KOPT-K1 (cell line): ENCODE measurements around the gene SLC24A4.

Source experiments
- H3K27ac ChIP-seq: fragments of 200-600 bp; sonication (generic); 2 replicates; pipeline ENCODE4 v1.5.1; 2016; ENCODE audit warnings: antibody characterized with exemption, mild to moderate bottlenecking, low read depth, low read length; ENCODE audit not compliant: poor library complexity, severe bottlenecking
- H3K36me3 ChIP-seq: fragments of 200-600 bp; sonication (generic); 2 replicates; pipeline ENCODE4 v1.5.1; 2017; ENCODE audit warnings: antibody characterized with exemption, mild to moderate bottlenecking, low read length, moderate library complexity; ENCODE audit not compliant: insufficient read depth
- H3K9me3 ChIP-seq: fragments of 200-600 bp; sonication (generic); 2 replicates; pipeline ENCODE4 v1.5.1; 2017; ENCODE audit warnings: antibody characterized with exemption, low read length, mild to moderate bottlenecking; ENCODE audit not compliant: insufficient read depth, poor library complexity, severe bottlenecking

Gene SLC24A4

DNA sequence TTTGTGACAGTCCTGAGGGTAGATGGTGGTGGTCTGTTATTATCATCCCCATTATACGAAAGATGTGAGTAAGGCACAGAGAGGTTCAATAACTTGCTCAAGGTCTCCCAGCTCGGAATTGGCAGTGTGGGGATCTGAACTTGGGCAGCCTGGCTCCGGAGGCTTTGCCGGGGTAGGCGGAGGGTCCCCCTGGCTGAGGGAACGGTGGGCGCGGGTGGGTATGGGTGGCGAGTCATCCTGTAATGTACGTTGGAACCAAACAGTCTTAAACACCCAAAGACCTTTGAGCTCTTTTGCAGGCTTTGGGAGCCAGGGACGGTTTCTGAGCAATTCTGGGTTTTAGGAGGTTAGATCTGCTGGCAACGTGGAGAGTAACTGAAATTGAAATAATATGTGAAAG lies 16.5 kb downstream of the SLC24A4 start:
- H3K9me3 ChIP-seq = no peaks in the 10 kb centered on the region
- no peak overlapping the region for H3K27ac ChIP-seq
- H3K36me3 ChIP-seq = no peaks in the 10 kb centered on the region

DNA sequence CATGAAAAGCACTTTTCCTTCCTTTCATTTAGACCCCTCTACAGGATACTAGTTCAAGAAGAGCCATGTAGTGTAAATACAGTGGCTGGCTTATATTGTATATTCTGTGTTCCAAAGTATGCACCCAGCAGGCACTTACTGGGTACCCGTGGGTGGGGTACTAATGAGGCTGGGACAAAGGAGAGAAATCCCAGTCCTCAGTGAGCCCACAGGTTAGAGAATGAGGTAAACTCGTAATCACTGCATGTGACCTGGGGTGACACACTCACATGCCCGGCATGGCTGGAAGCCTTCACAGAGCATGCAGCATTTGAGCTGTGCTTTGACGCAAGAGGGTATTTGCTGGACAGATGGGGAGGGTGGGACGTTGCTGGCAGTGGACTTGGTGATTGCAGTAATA lies 17.1 kb downstream of the SLC24A4 start:
- Histone ChIP-seq H3K9me3 (no peaks in the 10 kb centered on the region), H3K27ac (no peak overlapping the region), H3K36me3 (no peaks in the 10 kb centered on the region)

DNA sequence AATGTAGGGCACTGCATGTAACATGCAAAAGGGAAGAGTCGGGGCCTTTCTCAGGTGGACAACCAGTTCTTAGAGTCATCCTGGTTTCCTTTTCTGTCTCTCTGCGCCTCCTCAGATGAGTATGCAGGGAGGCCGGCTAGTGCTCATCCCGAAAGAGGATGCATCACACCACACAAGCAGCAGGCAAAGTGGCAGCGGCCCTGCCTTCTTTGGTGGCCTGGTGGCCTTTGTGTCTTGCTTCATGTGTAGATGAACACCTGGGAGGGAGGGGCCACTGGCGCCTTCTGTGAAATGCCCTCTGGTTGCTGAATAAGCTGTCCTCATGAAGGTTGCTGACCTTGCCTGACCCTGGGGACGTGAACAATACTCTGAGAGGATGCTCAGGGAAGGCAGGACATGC lies 18.0 kb downstream of the SLC24A4 start:
- Histone ChIP-seq H3K9me3 (no peaks in the 10 kb centered on the region), H3K36me3 (no peaks in the 10 kb centered on the region), H3K27ac (no peak overlapping the region)

DNA sequence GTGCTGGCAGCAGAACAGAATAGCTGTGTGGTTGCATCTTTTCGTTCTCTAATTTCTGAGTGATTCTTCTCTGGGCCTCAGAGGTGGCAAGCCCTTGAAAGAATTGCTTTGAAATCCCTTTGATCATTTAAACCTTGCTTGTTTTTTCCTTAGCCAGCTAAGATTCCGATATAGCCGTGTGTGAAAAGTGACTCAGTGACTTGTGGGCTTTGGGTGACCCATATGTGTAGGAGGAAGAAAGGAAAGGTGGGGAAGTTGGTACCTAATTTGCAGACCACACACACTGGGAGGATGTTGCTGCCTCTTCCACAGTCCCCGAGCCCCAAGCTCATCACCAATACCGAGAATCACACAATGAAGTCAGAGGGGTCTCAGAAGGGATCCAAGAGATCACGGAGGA lies 18.8 kb downstream of the SLC24A4 start:
- no peaks in the 10 kb centered on the region for H3K36me3 ChIP-seq
- H3K27ac ChIP-seq = no peak overlapping the region

DNA sequence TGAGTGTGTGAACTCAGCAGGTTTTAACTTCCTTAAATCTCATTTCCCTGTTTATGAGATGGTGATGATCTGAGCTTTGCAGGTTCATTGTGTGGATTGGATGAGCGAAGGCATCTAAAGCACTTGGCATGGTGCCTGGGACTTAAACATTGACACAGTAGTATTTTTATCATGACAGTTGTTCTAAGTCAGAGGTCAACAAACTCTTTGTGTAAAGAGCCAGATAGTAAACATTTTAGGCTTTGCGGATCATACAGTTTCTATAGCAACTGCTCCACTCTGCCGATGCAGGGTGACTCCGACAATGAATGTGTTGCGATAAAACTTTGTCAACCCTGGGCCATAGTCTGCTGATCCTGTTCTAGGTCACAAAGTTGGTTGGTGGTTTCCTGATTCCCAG lies 25.2 kb downstream of the SLC24A4 start:
- Histone ChIP-seq H3K27ac (no peak overlapping the region), H3K9me3 (no peaks in the 10 kb centered on the region), H3K36me3 (no peaks in the 10 kb centered on the region)

More for the DNA sequence above, 18.8 kb downstream of the SLC24A4 start:
- H3K9me3 ChIP-seq = no peaks in the 10 kb centered on the region

DNA sequence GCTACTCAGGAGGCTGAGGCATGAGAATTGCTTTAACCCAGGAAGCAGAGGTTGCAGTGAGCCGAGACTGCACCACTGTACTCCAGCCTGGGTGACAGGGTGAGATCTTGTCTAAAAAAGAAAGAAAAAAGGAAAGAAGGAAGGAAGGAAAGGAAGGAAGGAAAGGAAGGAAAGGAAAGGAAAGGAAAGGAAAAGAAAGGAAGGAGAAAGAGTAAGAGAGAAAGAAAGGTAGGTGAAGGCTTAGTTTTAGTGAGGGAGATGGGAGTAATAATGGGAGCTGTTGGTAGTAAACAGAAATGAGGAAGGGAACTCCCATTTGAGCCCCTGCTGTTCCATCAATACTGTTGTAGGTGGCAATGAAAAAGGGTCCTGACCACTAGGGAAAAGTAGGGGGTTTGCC lies 28.8 kb downstream of the SLC24A4 start:
- Histone ChIP-seq H3K27ac (no peak overlapping the region), H3K9me3 (no peaks in the 10 kb centered on the region), H3K36me3 (no peaks in the 10 kb centered on the region)

DNA sequence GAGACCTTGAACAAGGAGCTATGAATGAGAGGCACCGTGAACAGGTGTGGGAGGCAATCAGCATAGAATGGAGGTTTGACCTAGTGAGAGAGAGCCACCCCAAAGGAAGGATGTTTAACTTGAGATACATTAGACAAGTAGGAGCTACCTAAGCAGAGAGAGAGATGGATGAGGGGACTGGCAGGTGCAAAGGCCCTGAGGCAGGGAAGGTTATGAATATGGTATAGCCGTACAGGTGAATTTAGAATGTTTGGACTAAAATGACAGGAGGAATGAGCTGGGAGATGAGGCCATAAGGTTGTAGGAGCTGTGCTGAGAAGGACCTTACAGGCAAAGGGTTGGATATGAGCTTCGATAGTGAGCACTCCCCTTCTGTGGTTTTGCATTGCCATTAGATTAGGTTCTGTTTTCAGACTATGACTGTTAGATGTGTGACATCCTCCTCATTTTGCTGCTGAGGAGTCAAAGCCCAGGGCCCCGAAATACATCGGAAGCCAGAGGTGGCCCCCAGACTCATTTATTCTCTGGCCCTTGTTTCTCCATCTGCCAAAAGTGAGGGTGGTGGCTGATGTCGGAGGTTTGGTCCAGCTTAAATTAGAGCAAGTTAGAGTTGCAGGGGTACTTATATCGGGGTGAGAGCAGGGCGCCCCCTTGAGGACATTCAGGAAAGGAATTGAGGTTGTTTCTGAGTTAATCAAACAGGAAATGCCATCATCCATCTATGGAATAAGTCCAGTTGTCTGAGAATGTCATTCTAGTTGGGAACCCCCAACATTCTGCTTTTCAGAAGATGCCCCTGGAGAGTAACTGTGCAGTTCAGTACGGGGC lies 29.4 kb downstream of the SLC24A4 start:
- Histone ChIP-seq H3K36me3 (no peaks in the 10 kb centered on the region), H3K9me3 (no peaks in the 10 kb centered on the region), H3K27ac (no peak overlapping the region)

DNA sequence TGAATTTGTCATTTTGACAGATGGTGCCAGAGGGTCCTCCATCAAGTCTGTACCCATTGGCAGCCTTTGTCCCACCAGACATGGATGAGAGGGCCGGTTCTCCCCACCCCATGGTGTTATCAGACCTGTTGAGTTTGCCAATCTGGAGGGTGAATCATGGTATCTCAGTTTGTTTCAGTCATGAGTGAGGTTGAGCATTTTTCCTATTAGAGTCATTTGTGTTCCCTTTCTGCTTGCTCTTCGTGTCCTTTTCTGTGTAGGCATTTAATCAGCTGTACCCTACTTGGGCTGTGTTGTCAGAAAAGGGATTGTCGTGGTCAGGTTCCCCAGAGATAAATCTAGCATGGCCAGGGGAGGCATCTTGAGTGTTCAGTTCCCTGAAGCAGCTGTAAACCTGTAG lies 30.5 kb downstream of the SLC24A4 start:
- no peaks in the 10 kb centered on the region for H3K36me3 ChIP-seq
- no peak overlapping the region for H3K27ac ChIP-seq
- H3K9me3 ChIP-seq = no peaks in the 10 kb centered on the region

DNA sequence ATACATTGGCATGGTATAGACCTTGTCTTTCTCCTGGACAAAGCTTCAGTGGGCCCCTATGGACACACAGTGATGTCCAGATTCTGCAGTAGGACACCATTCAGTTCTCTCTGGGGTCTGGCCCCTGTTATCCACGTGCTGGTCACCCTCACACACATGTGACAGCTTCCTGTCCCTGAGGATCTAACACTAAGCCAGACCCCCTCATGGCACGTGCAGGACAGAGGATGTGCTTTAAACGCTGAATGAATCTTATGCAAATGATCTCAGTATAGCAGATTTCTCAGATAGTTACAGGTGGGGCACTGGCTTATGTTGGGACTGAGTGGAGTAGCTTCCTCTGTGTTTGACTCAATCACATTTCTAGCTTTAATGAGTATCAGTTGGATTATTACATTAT lies 33.7 kb downstream of the SLC24A4 start:
- Histone ChIP-seq H3K27ac (no peak overlapping the region), H3K9me3 (no peaks in the 10 kb centered on the region), H3K36me3 (no peaks in the 10 kb centered on the region)

DNA sequence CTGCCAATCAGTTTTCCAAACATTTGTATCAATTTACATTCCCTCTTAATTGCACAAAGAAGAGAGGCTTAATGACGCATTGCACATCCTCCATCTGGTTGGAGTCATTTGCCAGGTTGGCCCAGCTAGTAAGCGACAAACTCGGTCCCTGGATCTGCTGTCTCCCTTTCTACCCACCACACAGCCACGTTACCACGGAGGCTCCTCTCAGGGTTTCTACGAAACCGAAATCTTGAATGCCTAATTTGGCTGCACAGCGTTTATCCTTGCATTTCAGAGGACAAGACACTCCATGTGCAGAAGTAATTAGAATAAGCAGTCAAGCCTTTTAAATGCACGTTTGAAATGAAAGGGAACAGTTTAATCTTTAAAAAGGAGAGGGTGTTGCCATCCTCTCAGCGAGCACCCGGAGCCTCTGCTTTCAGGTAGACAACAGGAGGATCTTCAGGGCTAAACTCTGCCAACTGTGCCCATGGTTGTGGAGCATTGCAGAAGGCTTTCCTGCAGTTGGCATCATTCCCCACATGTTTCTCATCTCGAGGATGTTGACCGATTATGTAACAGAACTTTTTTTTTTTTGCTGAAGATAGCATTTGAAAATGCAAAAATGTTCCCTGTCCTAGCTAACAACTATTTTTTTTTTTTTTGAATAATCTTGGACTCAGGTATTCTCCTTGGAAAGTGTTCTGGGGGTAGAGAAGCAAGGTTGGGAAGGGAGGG lies 37.8 kb downstream of the SLC24A4 start:
- Histone ChIP-seq H3K9me3 (no peaks in the 10 kb centered on the region), H3K36me3 (no peaks in the 10 kb centered on the region), H3K27ac (no peak overlapping the region)

DNA sequence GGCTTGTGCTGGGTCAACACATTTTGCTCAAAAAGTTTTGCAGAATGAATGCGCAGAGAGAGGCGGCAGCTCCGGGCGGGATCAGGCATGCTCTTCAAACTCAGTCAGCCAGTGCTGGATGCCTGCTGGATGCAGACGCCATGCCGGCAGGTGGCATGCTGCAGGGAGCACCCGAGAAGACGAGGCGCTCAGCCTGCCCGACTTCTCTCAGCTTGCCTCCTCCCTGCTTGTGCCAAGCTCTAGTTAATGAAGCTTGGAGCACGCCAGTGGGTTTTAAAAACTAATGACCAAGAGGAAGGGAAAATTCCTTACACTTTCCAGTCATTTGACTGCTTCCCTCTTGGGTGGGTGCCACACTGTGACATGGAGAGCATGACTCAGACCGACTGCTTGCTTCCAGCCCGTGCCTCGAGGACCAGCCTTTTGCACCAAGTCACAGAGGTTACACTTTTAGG lies 39.8 kb downstream of the SLC24A4 start:
- Histone ChIP-seq H3K27ac (no peak overlapping the region), H3K9me3 (no peaks in the 10 kb centered on the region), H3K36me3 (no peaks in the 10 kb centered on the region)

DNA sequence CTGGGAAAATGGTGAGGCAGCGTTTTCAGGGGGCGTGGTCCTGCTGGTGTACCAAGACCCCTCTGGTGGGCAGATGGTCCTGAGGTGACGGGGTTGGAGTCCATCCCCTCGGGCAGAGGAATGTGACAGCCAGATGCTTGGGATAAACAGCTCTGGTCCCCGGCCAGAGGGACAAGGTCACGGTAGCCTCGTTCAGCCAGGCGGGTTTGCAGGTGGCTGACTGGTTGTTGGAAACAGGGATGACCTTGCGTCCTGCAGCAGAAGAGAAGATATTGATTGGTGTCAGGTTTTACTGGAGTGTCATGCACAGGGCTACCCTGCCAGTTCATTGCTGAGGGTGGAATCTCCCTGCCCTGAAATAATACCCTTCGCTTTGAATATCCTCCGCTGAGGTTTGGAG lies 43.3 kb downstream of the SLC24A4 start:
- Histone ChIP-seq H3K27ac (no peak overlapping the region), H3K36me3 (no peaks in the 10 kb centered on the region), H3K9me3 (peaks cover 3% of the 10 kb centered on the region)

DNA sequence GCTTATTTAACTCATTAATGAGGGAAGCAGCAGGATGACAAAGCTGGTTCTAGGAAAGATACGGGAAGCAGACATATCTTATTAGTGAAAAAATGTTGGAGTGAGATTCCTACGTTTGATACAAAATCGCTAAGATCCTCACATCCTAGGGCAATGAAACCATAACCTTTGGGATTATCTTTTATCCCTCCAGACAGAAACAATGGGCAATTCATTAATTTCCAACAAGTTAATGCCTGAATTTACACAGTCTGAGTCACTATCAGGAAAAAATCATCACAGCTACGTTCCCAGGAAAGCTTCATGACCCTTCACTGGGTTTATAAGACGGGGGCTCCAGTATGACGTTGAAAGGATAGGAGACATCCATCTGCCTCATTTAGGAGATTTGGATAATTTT lies 45.0 kb downstream of the SLC24A4 start:
- peaks cover 16% of the 10 kb centered on the region for H3K9me3 ChIP-seq
- H3K27ac ChIP-seq = no peak overlapping the region
- H3K36me3 ChIP-seq = no peaks in the 10 kb centered on the region

DNA sequence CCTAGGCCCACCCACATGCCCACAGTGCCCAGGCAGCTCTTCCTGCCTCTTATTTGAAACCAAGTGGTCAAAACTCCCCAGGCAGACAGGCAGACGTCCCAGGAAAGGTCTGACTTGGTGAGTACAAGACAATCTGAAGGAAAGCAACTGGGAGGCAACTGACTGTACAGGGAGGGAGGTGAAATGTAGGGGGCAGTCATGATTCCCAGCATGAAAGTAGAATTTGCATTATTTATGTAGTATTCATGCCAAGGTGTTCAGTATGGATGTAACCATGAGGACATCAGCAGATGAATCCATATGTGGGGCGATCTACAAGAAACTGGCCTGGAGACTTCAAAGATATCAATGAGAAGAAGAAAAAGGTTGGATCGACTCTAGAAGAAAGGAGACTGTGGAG lies 46.1 kb downstream of the SLC24A4 start:
- Histone ChIP-seq H3K9me3 (peaks cover 16% of the 10 kb centered on the region), H3K27ac (no peak overlapping the region), H3K36me3 (no peaks in the 10 kb centered on the region)

DNA sequence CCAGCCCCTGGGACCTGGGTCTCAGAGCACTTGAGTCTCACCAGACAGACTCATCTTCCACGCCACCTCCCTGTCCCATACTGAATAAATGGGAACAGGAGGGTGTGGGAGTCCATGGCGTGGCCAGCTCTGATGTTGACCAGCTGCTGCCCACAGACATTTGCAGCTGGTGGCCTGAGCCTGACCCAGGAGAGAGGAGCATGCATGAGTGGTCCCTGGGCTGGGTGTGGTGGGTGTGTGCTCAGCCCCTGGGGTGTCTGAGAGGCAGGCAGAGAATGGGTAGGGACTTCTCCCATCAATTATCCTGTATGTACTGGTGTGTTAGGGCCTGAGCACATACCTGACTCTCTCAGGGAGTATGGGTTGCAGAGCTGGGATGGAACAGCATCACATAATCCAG lies 49.3 kb downstream of the SLC24A4 start:
- Histone ChIP-seq H3K27ac (no peak overlapping the region), H3K36me3 (no peaks in the 10 kb centered on the region), H3K9me3 (peaks cover 16% of the 10 kb centered on the region)

DNA sequence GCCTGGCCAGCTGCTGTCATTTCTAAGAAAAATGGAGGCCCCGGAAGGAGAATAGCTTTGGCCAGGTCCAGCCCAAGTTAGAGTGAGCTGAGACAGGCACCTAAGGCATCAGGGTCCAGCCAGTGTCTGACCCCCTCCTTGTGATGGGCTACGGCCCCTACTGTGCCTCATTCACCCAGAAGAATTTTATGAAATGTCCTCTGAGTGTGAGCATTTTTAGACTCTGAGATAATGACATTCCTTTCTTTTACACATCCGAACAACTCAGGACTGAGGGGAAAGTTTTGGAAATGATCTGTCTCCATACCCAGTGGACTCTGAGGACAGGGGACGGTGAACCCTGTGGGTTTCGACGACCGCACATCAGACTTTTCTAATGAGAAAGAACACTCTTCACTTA lies 50.4 kb downstream of the SLC24A4 start:
- Histone ChIP-seq H3K36me3 (no peaks in the 10 kb centered on the region), H3K27ac (no peak overlapping the region), H3K9me3 (peaks cover 16% of the 10 kb centered on the region)
